K562 (cell line): ENCODE measurements around the gene BOLA1. TPM values are rescaled to one million over a fixed set of nuclear protein-coding genes. Genes with fewer than 3 reads are reported as not detected.
A peak's percentile ranks its signal among the peaks of the same experiment; 100 is the strongest.

ENCODE experiments used
- C11orf30 ChIP-seq: fragments of 450-650 bp; IDR thresholded peaks from 2 replicates; pipeline ENCODE4 v1.6.1; 2016; ENCODE audit warnings: low read depth, mild to moderate bottlenecking
- CTBP1 ChIP-seq: fragments of 450-650 bp; IDR thresholded peaks from 2 replicates; pipeline ENCODE4 v1.6.1; 2016; ENCODE audit warnings: borderline replicate concordance
- DMBX1 ChIP-seq: fragments of 250-450 bp; sonication (Bioruptor Pico); IDR thresholded peaks from 2 replicates; pipeline ENCODE4 v1.8.0; 2022; ENCODE audit warnings: inconsistent platforms, mild to moderate bottlenecking, moderate library complexity, borderline replicate concordance
- GABPA ChIP-seq: fragments of 200-800 bp; sonication (Bioruptor generic); conservative IDR thresholded peaks from 2 replicates; pipeline ENCODE4 v1.6.1; 2016; ENCODE audit warnings: low read depth, missing genetic modification characterization, missing compliant biosample characterization
- LARP7 ChIP-seq: fragments of 450-650 bp; IDR thresholded peaks from 2 replicates; pipeline ENCODE4 v1.6.1; 2016
- MAFF ChIP-seq: IDR thresholded peaks from 2 replicates; pipeline ENCODE4 v1.6.1; 2012; ENCODE audit warnings: low read length, improper control_type of control experiment
- MTA2 ChIP-seq: fragments of 450-650 bp; IDR thresholded peaks from 2 replicates; pipeline ENCODE4 v1.6.1; 2016; ENCODE audit warnings: low read depth
- MXI1 ChIP-seq: IDR thresholded peaks from 2 replicates; pipeline ENCODE4 v1.6.1; 2011; ENCODE audit warnings: low read depth, mild to moderate bottlenecking, improper control_type of control experiment, low read length
- PPARD ChIP-seq: fragments of 250-450 bp; sonication (Bioruptor Pico); IDR thresholded peaks from 2 replicates; pipeline ENCODE4 v1.8.0; 2022; ENCODE audit warnings: inconsistent platforms, mild to moderate bottlenecking, moderate library complexity
- SAFB2 ChIP-seq: fragments of 200-400 bp; formaldehyde crosslinking; IDR thresholded peaks from 2 replicates; pipeline ENCODE4 v1.6.1; 2018; ENCODE audit warnings: borderline replicate concordance, low read length, low read depth, moderate library complexity; ENCODE audit not compliant: severe bottlenecking
- SMAD4 ChIP-seq: fragments of 250-450 bp; sonication (Bioruptor Pico); conservative IDR thresholded peaks from 2 replicates; pipeline ENCODE4 v1.8.0; 2021; ENCODE audit warnings: inconsistent platforms, mild to moderate bottlenecking, moderate library complexity
- SNIP1 ChIP-seq: fragments of 450-650 bp; IDR thresholded peaks from 2 replicates; pipeline ENCODE4 v1.7.1; 2017; ENCODE audit warnings: low read depth, mild to moderate bottlenecking
- ZFX ChIP-seq: sonication (generic); formaldehyde crosslinking; IDR thresholded peaks from 2 replicates; pipeline ENCODE4 v1.8.0; 2022; ENCODE audit warnings: mild to moderate bottlenecking, missing genetic modification reagents, moderate library complexity
- ZNF316 ChIP-seq: fragments of 450-650 bp; IDR thresholded peaks from 2 replicates; pipeline ENCODE4 v1.6.1; 2016
- ZNF431 ChIP-seq: sonication (generic); formaldehyde crosslinking; IDR thresholded peaks from 2 replicates; pipeline ENCODE4 v1.8.0; 2022; ENCODE audit warnings: mild to moderate bottlenecking, missing genetic modification reagents
- polyA plus RNA-seq, 8 experiments: library from polyadenylated mRNA; depleted of rRNA in 4 of 8; stranded (reverse) in 5 of 8; unstranded in 3 of 8; fragments of >200 nt; fragmentation: Nextera tagmentation in 2 of 8; fragmentation: Illumina TruSeq in 1 of 8; extraction: Ambion mirVana in 2 of 8; extraction: Trizol in 1 of 8; gene quantifications; 2 replicates each; pipeline versions ENCODE4 v1.2.1 to v1.2.3, GENCODE V29; 2011 to 2014; ENCODE audit warnings: inconsistent platforms in 1 of 8, missing spikeins in 1 of 8
- total RNA-seq, 7 experiments: library from RNA; depleted of rRNA in 6 of 7; stranded (reverse); fragments of >200 nt in 6 of 7; fragmentation: Illumina TruSeq in 2 of 7; extraction: Trizol in 2 of 7; gene quantifications; 2 replicates each; pipeline versions ENCODE4 v1.2.1 to v1.2.3, GENCODE V29; 2011 to 2021; ENCODE audit warnings: low replicate concordance in 1 of 7
- TF ChIP-seq, protein P1 (sequence below): fragments of 450-650 bp; formaldehyde crosslinking; IDR thresholded peaks from 2 replicates; pipeline ENCODE4 v1.4.0; 2020; ENCODE audit warnings: mild to moderate bottlenecking
- TF ChIP-seq, protein P2 (sequence below): fragments of 250-450 bp; sonication (Bioruptor Pico); IDR thresholded peaks from 2 replicates; pipeline ENCODE4 v1.5.0; 2021
- TF ChIP-seq, protein P3 (sequence below), 2 experiments: fragments of 450-650 bp; formaldehyde crosslinking in 1 of 2; IDR thresholded peaks; 2 replicates each; pipeline versions ENCODE4 v1.4.0 to v1.6.1; 2014 to 2020; ENCODE audit warnings: mild to moderate bottlenecking in 2 of 2, borderline replicate concordance in 1 of 2, low read depth in 1 of 2

BOLA1 gene
- total and polyA plus RNA-seq, 9 of the 15 experiments (the other 6 are each of a cell fraction or from before 2014, with no cell fraction given): 0.18 to 1.2 (median 0.40) TPM; not detected in 2

DNA sequence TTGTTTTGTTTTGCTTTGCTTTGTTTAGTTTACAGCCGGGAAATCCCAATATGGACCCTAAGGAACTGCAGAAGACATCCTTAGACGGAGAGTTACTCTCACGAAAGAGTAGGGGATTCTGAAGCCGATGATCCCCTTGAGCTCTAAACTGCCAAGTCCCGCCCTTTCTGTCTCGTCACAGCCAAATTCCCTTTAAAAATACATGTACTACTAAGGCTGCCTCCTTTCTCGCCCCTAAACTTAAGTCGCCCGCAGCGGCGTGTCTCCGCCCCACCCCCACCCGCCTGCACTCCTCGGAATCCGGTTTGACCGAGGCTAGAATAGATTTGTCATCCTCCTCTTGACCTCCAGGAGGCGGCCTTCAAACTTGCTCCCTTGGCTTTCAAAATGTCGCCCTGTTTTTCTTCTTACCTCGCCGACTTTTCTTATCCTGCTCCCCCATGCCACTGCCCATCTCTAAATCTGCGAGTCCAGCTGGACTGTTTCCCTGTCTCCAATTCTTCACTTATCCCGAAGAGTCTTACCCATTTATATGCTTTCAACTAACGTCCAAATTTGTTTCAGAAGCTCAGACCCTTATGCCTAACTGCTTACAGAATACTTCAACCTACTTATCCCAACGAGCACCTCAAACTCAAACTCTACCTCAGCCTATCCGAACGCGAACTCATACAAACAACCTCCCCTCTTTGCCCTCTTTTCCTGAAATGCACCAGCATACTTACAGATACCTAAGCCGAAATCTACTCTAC, 10.9 kb upstream of the BOLA1 start (continued):
- TF ChIP-seq DMBX1 (CRISPR knock-in tag) (0 out of 2 replicates have a peak, but pooled peaks have one; percentile 50), SNIP1 (0 out of 2 replicates have a peak, but pooled peaks have one; percentile 34), ZFX (CRISPR knock-in tag) (no peak), SMAD4 (CRISPR knock-in tag) (peak; percentile 59), ZNF431 (CRISPR knock-in tag) (no peak), SAFB2 (no peak), LARP7 (peak; percentile 45; the same call in 1 of the 2 replicates), MTA2 (peak; percentile 10; the same call in 1 of the 2 replicates), MXI1 (0 out of 2 replicates have a peak, but pooled peaks have one; percentile 73), PPARD (CRISPR knock-in tag) (no peak), MAFF (0 out of 2 replicates have a peak, but pooled peaks have one; percentile 6), CTBP1 (peak; percentile 62; the same call in 1 of the 2 replicates), ZNF316 (peak; percentile 10), C11orf30 (peak; percentile 48), GABPA (tag) (peak; percentile 67)
- TF ChIP-seq, protein P1, sequence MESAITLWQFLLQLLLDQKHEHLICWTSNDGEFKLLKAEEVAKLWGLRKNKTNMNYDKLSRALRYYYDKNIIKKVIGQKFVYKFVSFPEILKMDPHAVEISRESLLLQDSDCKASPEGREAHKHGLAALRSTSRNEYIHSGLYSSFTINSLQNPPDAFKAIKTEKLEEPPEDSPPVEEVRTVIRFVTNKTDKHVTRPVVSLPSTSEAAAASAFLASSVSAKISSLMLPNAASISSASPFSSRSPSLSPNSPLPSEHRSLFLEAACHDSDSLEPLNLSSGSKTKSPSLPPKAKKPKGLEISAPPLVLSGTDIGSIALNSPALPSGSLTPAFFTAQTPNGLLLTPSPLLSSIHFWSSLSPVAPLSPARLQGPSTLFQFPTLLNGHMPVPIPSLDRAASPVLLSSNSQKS: no peak
- TF ChIP-seq, protein P2, sequence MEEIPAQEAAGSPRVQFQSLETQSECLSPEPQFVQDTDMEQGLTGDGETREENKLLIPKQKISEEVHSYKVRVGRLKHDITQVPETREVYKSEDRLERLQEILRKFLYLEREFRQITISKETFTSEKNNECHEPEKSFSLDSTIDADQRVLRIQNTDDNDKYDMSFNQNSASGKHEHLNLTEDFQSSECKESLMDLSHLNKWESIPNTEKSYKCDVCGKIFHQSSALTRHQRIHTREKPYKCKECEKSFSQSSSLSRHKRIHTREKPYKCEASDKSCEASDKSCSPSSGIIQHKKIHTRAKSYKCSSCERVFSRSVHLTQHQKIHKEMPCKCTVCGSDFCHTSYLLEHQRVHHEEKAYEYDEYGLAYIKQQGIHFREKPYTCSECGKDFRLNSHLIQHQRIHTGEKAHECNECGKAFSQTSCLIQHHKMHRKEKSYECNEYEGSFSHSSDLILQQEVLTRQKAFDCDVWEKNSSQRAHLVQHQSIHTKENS (CRISPR knock-in tag): no peak
- TF ChIP-seq, protein P3, sequence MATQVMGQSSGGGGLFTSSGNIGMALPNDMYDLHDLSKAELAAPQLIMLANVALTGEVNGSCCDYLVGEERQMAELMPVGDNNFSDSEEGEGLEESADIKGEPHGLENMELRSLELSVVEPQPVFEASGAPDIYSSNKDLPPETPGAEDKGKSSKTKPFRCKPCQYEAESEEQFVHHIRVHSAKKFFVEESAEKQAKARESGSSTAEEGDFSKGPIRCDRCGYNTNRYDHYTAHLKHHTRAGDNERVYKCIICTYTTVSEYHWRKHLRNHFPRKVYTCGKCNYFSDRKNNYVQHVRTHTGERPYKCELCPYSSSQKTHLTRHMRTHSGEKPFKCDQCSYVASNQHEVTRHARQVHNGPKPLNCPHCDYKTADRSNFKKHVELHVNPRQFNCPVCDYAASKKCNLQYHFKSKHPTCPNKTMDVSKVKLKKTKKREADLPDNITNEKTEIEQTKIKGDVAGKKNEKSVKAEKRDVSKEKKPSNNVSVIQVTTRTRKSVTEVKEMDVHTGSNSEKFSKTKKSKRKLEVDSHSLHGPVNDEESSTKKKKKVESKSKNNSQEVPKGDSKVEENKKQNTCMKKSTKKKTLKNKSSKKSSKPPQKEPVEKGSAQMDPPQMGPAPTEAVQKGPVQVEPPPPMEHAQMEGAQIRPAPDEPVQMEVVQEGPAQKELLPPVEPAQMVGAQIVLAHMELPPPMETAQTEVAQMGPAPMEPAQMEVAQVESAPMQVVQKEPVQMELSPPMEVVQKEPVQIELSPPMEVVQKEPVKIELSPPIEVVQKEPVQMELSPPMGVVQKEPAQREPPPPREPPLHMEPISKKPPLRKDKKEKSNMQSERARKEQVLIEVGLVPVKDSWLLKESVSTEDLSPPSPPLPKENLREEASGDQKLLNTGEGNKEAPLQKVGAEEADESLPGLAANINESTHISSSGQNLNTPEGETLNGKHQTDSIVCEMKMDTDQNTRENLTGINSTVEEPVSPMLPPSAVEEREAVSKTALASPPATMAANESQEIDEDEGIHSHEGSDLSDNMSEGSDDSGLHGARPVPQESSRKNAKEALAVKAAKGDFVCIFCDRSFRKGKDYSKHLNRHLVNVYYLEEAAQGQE (IDR thresholded peaks at IDR 0.05; ENCODE audit: borderline replicate concordance): peak; percentile 81
- TF ChIP-seq, protein P3 (CRISPR knock-in tag; IDR thresholded peaks at IDR 0.05; ENCODE audit: low read depth): no peak
